HG02970 (cell line): ENCODE measurements around the gene CDC42SE2.

ENCODE experiments used
- ATAC-seq: cut with Tn5 transposase; IDR thresholded peaks from one replicate; pipeline ENCODE4 v1.9.1; 2021; ENCODE audit warnings: mild to moderate bottlenecking, moderate library complexity, moderate number of reproducible peaks; ENCODE audit not compliant: unreplicated experiment, low FRiP score

Gene CDC42SE2

GRCh38 chr5:131263648-131264450 lies at the start of gene CDC42SE2:
CDC42SE2 (plus strand) TSS chr5:131264053; CDS start chr5:131359494, 95,441 bp downstream.
- peak; percentile 90 for ATAC-seq

GRCh38 chr5:131214609-131215227 lies 49.1 kb upstream of the CDC42SE2 start:
- ATAC-seq: no peak

- no peak for ATAC-seq
Observed at GRCh38 chr5:131217791-131218190, 46.1 kb upstream of the CDC42SE2 start.

- no peak for ATAC-seq
Observed at GRCh38 chr5:131218392-131218791, 45.5 kb upstream of the CDC42SE2 start.

GRCh38 chr5:131220566-131220965 lies 43.3 kb upstream of the CDC42SE2 start:
- ATAC-seq: no peak

GRCh38 chr5:131221008-131221703 lies 42.7 kb upstream of the CDC42SE2 start:
- no peak for ATAC-seq

- ATAC-seq: no peak
Observed at GRCh38 chr5:131221888-131222287, 42.0 kb upstream of the CDC42SE2 start.

- no peak for ATAC-seq
Observed at GRCh38 chr5:131222731-131223130, 41.1 kb upstream of the CDC42SE2 start.

- no peak for ATAC-seq
Observed at GRCh38 chr5:131223751-131224386, 40.0 kb upstream of the CDC42SE2 start.

GRCh38 chr5:131224387-131225201 lies 39.3 kb upstream of the CDC42SE2 start:
- ATAC-seq: peak; percentile 65

- ATAC-seq: no peak
Observed at GRCh38 chr5:131225282-131225974, 38.4 kb upstream of the CDC42SE2 start.

- no peak for ATAC-seq
Observed at GRCh38 chr5:131226899-131227298, 37.0 kb upstream of the CDC42SE2 start.

- ATAC-seq: no peak
Observed at GRCh38 chr5:131228646-131229045, 35.2 kb upstream of the CDC42SE2 start.

GRCh38 chr5:131229623-131230022 lies 34.2 kb upstream of the CDC42SE2 start:
- no peak for ATAC-seq

GRCh38 chr5:131230406-131230805 lies 33.4 kb upstream of the CDC42SE2 start:
- no peak for ATAC-seq

GRCh38 chr5:131239686-131240085 lies 24.2 kb upstream of the CDC42SE2 start:
- ATAC-seq: no peak

GRCh38 chr5:131242728-131243255 lies 21.1 kb upstream of the CDC42SE2 start:
- ATAC-seq: no peak

- ATAC-seq: no peak
Observed at GRCh38 chr5:131245312-131245711, 18.5 kb upstream of the CDC42SE2 start.

- ATAC-seq: no peak
Observed at GRCh38 chr5:131245948-131246347, 17.9 kb upstream of the CDC42SE2 start.
